ENCODE data around the gene LRPAP1.
"Not testable (repeated sequence)": the region's sequence is repeated elsewhere in the genome, so short reads cannot be mapped to it uniquely, and the experiment has no call there.

GRCh38 chr4:3558514-3558836 lies 26.3 kb upstream of the LRPAP1 start:
- TF ChIP-seq, protein P1, sequence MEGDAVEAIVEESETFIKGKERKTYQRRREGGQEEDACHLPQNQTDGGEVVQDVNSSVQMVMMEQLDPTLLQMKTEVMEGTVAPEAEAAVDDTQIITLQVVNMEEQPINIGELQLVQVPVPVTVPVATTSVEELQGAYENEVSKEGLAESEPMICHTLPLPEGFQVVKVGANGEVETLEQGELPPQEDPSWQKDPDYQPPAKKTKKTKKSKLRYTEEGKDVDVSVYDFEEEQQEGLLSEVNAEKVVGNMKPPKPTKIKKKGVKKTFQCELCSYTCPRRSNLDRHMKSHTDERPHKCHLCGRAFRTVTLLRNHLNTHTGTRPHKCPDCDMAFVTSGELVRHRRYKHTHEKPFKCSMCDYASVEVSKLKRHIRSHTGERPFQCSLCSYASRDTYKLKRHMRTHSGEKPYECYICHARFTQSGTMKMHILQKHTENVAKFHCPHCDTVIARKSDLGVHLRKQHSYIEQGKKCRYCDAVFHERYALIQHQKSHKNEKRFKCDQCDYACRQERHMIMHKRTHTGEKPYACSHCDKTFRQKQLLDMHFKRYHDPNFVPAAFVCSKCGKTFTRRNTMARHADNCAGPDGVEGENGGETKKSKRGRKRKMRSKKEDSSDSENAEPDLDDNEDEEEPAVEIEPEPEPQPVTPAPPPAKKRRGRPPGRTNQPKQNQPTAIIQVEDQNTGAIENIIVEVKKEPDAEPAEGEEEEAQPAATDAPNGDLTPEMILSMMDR (IDR thresholded peaks at IDR 0.05), result not testable (repeated sequence)
- TF ChIP-seq TCF7L2 (IDR thresholded peaks at IDR 0.05; ENCODE audit: low read depth, low read length), result not testable (repeated sequence)

Data from Panc1 (cell line).